H1 (cell line): ENCODE measurements around the gene ICAM5. TPM values are rescaled to one million over a fixed set of nuclear protein-coding genes. Genes with fewer than 3 reads are reported as not detected.

Experiments used
- CTCF ChIA-PET: fragments of 300-600 bp; sonication (Branson Sonifier 250); formaldehyde crosslinking; loops from one replicate; lab custom pipeline; 2021; ENCODE audit not compliant: partially characterized antibody; lab: Charles Lee
- POLR2A ChIA-PET: fragments of 300-600 bp; sonication (Branson Sonifier 250); formaldehyde crosslinking; loops from one replicate; lab custom pipeline; 2021; ENCODE audit warnings: inconsistent platforms; ENCODE audit not compliant: partially characterized antibody; lab: Charles Lee
- DNase-seq, 2 experiments: peaks; one replicate each; pipeline versions ENCODE4 v3.0.0 to v3.0.0-alpha.2; 2010 to 2022; ENCODE audit warnings: low spot score in 2 of 2, low read depth in 1 of 2, mixed read lengths in 1 of 2
- FAIRE-seq: peaks from 2 replicates; lab custom pipeline; 2011; peaks lifted over from hg19 to GRCh38; lab: Jason Lieb, UNC
- H2AFZ ChIP-seq: 2 replicates; pipeline ENCODE4 v1.8.1; 2012; ENCODE audit warnings: low read length, inconsistent platforms
- H2AK5ac ChIP-seq: 2 replicates; pipeline ENCODE4 v1.6.1; 2013; ENCODE audit warnings: low read depth, low read length
- H2BK120ac ChIP-seq: replicated peaks from 2 replicates; pipeline ENCODE3; 2013; ENCODE audit warnings: low read depth, low read length, inconsistent platforms
- H2BK12ac ChIP-seq: 2 replicates; pipeline ENCODE4 v1.6.1; 2013; ENCODE audit warnings: low read depth, low read length
- H2BK15ac ChIP-seq: 2 replicates; pipeline ENCODE4 v1.6.1; 2013; ENCODE audit warnings: low read length
- H2BK20ac ChIP-seq: 2 replicates; pipeline ENCODE4 v1.6.1; 2013; ENCODE audit warnings: low read length
- H2BK5ac ChIP-seq: 2 replicates; pipeline ENCODE4 v1.6.1; 2013; ENCODE audit warnings: low read depth, low read length
- H3K14ac ChIP-seq: 2 replicates; pipeline ENCODE4 v1.6.1; 2013; ENCODE audit warnings: inconsistent platforms; ENCODE audit not compliant: insufficient read length
- H3K18ac ChIP-seq: 2 replicates; pipeline ENCODE4 v1.6.1; 2013; ENCODE audit warnings: low read length; ENCODE audit errors: extremely low read depth
- H3K23ac ChIP-seq: 2 replicates; pipeline ENCODE4 v1.6.1; 2013; ENCODE audit warnings: inconsistent platforms; ENCODE audit not compliant: insufficient read length
- H3K23me2 ChIP-seq: 2 replicates; pipeline ENCODE4 v1.6.1; 2013; ENCODE audit warnings: low read depth, low read length
- H3K27ac ChIP-seq: 2 replicates; pipeline ENCODE4 v1.6.1; 2011; ENCODE audit warnings: low read depth, low read length, inconsistent platforms
- H3K27me3 ChIP-seq, 4 experiments: replicated peaks in 1 of 4; 1 replicate in 1 of 4; 2 replicates in 3 of 4; pipeline versions ENCODE4 v1.6.1 to v1.8.1; 2011 to 2013; ENCODE audit warnings: low read length in 3 of 4, mild to moderate bottlenecking in 3 of 4, inconsistent platforms in 2 of 4, mixed read lengths in 2 of 4, moderate library complexity in 1 of 4; ENCODE audit not compliant: control insufficient read depth in 3 of 4, insufficient read depth in 3 of 4; ENCODE audit errors: extremely low read depth in 1 of 4
- H3K36me3 ChIP-seq, 4 experiments: 2 replicates each; pipeline versions ENCODE4 v1.6.1 to v1.8.1; 2011 to 2013; ENCODE audit warnings: mild to moderate bottlenecking in 4 of 4, low read length in 3 of 4, moderate library complexity in 2 of 4, control low read depth in 1 of 4, inconsistent platforms in 1 of 4; ENCODE audit not compliant: insufficient read depth in 4 of 4, control insufficient read depth in 2 of 4
- H3K4ac ChIP-seq: replicated peaks from 2 replicates; pipeline ENCODE3; 2013; ENCODE audit warnings: low read length, low read depth, mixed read lengths, inconsistent platforms; ENCODE audit not compliant: insufficient read length
- H3K4me1 ChIP-seq, 4 experiments: replicated peaks in 1 of 4; 1 replicate in 1 of 4; 2 replicates in 3 of 4; pipeline versions ENCODE4 v1.6.1 to v1.8.1; 2011 to 2013; ENCODE audit warnings: low read length in 3 of 4, inconsistent platforms in 2 of 4, mixed read lengths in 1 of 4; ENCODE audit not compliant: insufficient read depth in 4 of 4, control insufficient read depth in 3 of 4
- H3K4me2 ChIP-seq, 2 experiments: 2 replicates each; pipeline versions ENCODE4 v1.6.1 to v1.8.1; 2011 to 2013; ENCODE audit warnings: low read depth in 2 of 2, low read length in 2 of 2, control low read depth in 1 of 2, inconsistent platforms in 1 of 2, mild to moderate bottlenecking in 1 of 2; ENCODE audit not compliant: insufficient read depth in 1 of 2
- H3K4me3 ChIP-seq, 4 experiments: fragments of 200-600, 300-600 bp in 1 of 4; sonication (generic), shearing (Covaris generic), sonication (Bioruptor Twin) in 1 of 4; 2 replicates each; pipeline versions ENCODE4 v1.5.1 to v1.8.1; 2011 to 2016; ENCODE audit warnings: low read length in 4 of 4, low read depth in 3 of 4, control low read depth in 2 of 4, inconsistent platforms in 2 of 4, mild to moderate bottlenecking in 2 of 4, mixed read lengths in 1 of 4, moderate library complexity in 1 of 4; ENCODE audit not compliant: insufficient read depth in 2 of 4; ENCODE audit errors: extremely low read depth in 1 of 4
- H3K56ac ChIP-seq: replicated peaks from 2 replicates; pipeline ENCODE3; 2013; ENCODE audit warnings: low read depth, mild to moderate bottlenecking, mixed read lengths, low read length, inconsistent platforms; ENCODE audit not compliant: insufficient read length
- H3K79me1 ChIP-seq: 2 replicates; pipeline ENCODE4 v1.6.1; 2013; ENCODE audit warnings: low read depth, low read length, control low read depth
- H3K79me2 ChIP-seq, 2 experiments: 2 replicates each; pipeline versions ENCODE4 v1.6.1 to v1.8.1; 2012 to 2013; ENCODE audit warnings: low read length in 2 of 2, mild to moderate bottlenecking in 2 of 2, inconsistent platforms in 1 of 2; ENCODE audit not compliant: insufficient read depth in 2 of 2, control insufficient read depth in 1 of 2
- H3K9ac ChIP-seq, 4 experiments: replicated peaks in 1 of 4; 1 replicate in 1 of 4; 2 replicates in 3 of 4; pipeline versions ENCODE4 v1.6.1 to v1.8.1; 2011 to 2013; ENCODE audit warnings: low read depth in 3 of 4, low read length in 3 of 4, control low read depth in 2 of 4, mild to moderate bottlenecking in 2 of 4, moderate library complexity in 2 of 4, inconsistent platforms in 1 of 4; ENCODE audit errors: extremely low read depth in 1 of 4
- H3K9me3 ChIP-seq, 2 experiments: 2 replicates each; pipeline versions ENCODE4 v1.6.1 to v1.8.1; 2012 to 2013; ENCODE audit warnings: mild to moderate bottlenecking in 2 of 2, moderate library complexity in 2 of 2, control low read depth in 1 of 2, inconsistent platforms in 1 of 2, low read depth in 1 of 2, low read length in 1 of 2, mixed read lengths in 1 of 2; ENCODE audit not compliant: insufficient read depth in 2 of 2
- H4K20me1 ChIP-seq, 2 experiments: replicated peaks in 1 of 2; 2 replicates each; pipeline versions ENCODE3 to v1.8.1; 2011 to 2013; ENCODE audit warnings: inconsistent platforms in 2 of 2, low read length in 2 of 2, mild to moderate bottlenecking in 1 of 2; ENCODE audit not compliant: insufficient read depth in 2 of 2, control insufficient read depth in 1 of 2
- H4K5ac ChIP-seq: 2 replicates; pipeline ENCODE4 v1.6.1; 2013; ENCODE audit warnings: low read length, low read depth, mixed read lengths, inconsistent platforms; ENCODE audit not compliant: insufficient read length
- H4K8ac ChIP-seq: 2 replicates; pipeline ENCODE4 v1.8.0; 2013; ENCODE audit warnings: mild to moderate bottlenecking, moderate library complexity, low read length, inconsistent platforms; ENCODE audit not compliant: insufficient read depth; ENCODE audit errors: extremely low read depth
- H4K91ac ChIP-seq: replicated peaks from 2 replicates; pipeline ENCODE3; 2013; ENCODE audit warnings: low read length, mixed read lengths, inconsistent platforms; ENCODE audit not compliant: insufficient read length
- WGBS, 2 experiments: shearing (Covaris generic) in 1 of 2; methylation state at CpG; one replicate each; pipeline versions ENCODE4 v1.1.6 to v1.1.7; 2013 to 2015; ENCODE audit warnings: low lambda C conversion rate in 2 of 2, mixed read lengths in 2 of 2, inconsistent platforms in 1 of 2, low coverage in 1 of 2, missing lambda C conversion rate in 1 of 2; ENCODE audit not compliant: insufficient replicate concordance in 2 of 2, insufficient coverage in 1 of 2, insufficient read length in 1 of 2; ENCODE audit errors: extremely low coverage in 1 of 2, missing lambda C conversion rate in 1 of 2; 5-methylcytosine and 5-hydroxymethylcytosine counted together
- polyA plus RNA-seq, 7 experiments: library from polyadenylated mRNA; depleted of rRNA in 3 of 7; stranded (reverse) in 5 of 7; unstranded in 2 of 7; fragments of >200 nt in 5 of 7; fragments of 200-250 nt in 2 of 7; gene quantifications; 1 replicate in 5 of 7; 2 replicates in 1 of 7; 4 replicates in 1 of 7; pipeline versions ENCODE4 v1.2.1 to v1.2.3, GENCODE V29; 2011 to 2013; ENCODE audit warnings: missing spikeins in 2 of 7, mixed read lengths in 2 of 7
- total RNA-seq: library from RNA; stranded (reverse); fragmentation: NEBNext Ultra II Directional; extraction: Animal tissue kit (Norgen Biotek cat#: 25700); gene quantifications from 2 replicates; pipeline ENCODE4 v1.2.1, GENCODE V29; 2021

Gene ICAM5
- total and polyA plus RNA-seq, 2 of the 8 experiments (the other 6 are each of a cell fraction or from before 2014, with no cell fraction given) = 3.9 to 4.8 TPM

DNA sequence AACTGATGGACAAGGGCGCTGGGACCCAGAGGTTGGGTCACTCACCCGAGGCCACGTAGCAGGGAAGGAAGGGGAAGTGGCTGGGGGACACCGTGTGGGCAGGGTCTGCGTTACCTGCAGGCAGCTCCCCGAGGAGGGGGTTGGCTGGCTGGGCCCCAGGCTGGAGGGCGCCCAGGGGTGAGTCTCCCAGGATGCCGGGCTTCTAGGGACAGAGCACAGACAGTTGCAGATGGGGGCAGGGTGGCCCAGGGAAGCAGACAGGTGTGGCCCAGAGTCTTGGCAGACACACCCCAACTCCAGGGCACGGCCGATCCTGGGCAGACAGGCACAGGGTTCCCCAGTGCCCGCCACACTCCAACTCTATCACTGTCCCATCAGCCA is 31.7 kb downstream of the ICAM5 start:
- no peak overlapping the region for H3K9ac ChIP-seq
- peaks cover 0 to 12% of the 10 kb centered on the region in 2 experiments for H4K20me1 ChIP-seq
- H3K27ac ChIP-seq = no peak overlapping the region
- H2BK120ac ChIP-seq = no peak overlapping the region
- H3K4ac ChIP-seq = no peak overlapping the region
- ChIA-PET POLR2A (interaction anchor here (1.1 to 11.4 kb wide), 4 partner anchors 11 to 52 kb away, joined by 3 to 104 read pairs (median 6); partner anchors contain the start of genes ICAM5 and RAVER1), CTCF (interaction anchor here (0.9 to 2.4 kb wide), 8 partner anchors 8 to 68 kb away, joined by 3 to 13 read pairs (median 4); partner anchors contain the start of gene ZGLP1)
- no peak overlapping the region for H3K23ac ChIP-seq
- no peak overlapping the region for H4K91ac ChIP-seq
- peaks cover 26 to 74% (median 56%) of the 10 kb centered on the region in 4 experiments for H3K36me3 ChIP-seq
- no peaks in the 10 kb centered on the region for H3K79me1 ChIP-seq
- no peaks in the 10 kb centered on the region; the same call in 1 of the 2 replicates for H3K23me2 ChIP-seq
- FAIRE-seq (no peak), DNase-seq (no peak)
- no peak overlapping the region for H4K5ac ChIP-seq
- no peaks in the 10 kb centered on the region; a peak in 1 of 7 replicates for H3K27me3 ChIP-seq
- no peak overlapping the region for H3K18ac ChIP-seq
- no peak overlapping the region for H2BK5ac ChIP-seq
- no peak overlapping the region for H3K4me3 ChIP-seq
- H3K14ac ChIP-seq = no peak overlapping the region
- H2AFZ ChIP-seq = no peak overlapping the region
- no peak overlapping the region for H2AK5ac ChIP-seq
- WGBS, 2 experiments = 93% methylated on average over 11 of the region's 11 CpGs; no CpG with 5 or more reads in 1 of the 2 experiments
- no peak overlapping the region for H4K8ac ChIP-seq
- H2BK20ac ChIP-seq = no peak overlapping the region
- H3K79me2 ChIP-seq = no peaks in the 10 kb centered on the region
- H3K4me2 ChIP-seq = no peak overlapping the region
- no peak overlapping the region for H2BK15ac ChIP-seq
- no peaks in the 10 kb centered on the region for H3K9me3 ChIP-seq
- no peaks in the 10 kb centered on the region for H3K4me1 ChIP-seq
- no peak overlapping the region for H2BK12ac ChIP-seq
- H3K56ac ChIP-seq = no peak overlapping the region
